Measurements from ENCODE around the gene HK2.
"Not testable (repeated sequence)": the region's sequence is repeated elsewhere in the genome, so short reads cannot be mapped to it uniquely, and the experiment has no call there.

HK2 gene

DNA sequence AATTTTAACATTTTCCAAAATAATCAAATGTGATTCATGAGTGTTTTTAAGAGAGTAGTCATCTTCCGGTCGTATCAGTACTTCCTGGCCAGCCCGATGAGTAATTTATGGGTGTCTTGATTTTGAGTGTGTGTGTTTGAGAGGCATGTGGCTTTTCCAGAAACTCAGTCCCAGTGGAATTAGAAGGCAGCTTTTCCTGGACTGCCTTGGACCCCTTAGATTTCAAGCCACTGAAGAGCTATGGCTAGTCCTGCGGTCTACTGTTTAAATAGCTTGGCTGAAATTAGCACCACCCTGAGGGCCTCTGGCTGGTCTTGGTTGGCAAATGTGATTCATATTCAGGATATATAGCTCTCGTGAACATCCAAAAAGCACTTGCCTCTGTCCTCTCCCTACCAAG, 59.4 kb downstream of the HK2 start:
- H3K36me3 ChIP-seq, result peaks cover 7 to 32% (median 26%) of the 10 kb centered on the region in 3 donors
- H3K4me1 ChIP-seq, result peaks cover 0 to 31% (median 9%) of the 10 kb centered on the region in 4 donors
- H3K27ac ChIP-seq, result peak overlapping the region; percentile 39 to 65
- H3K4me3 ChIP-seq, result no peak overlapping the region
- no peak for TF ChIP-seq CTCF (IDR thresholded peaks at IDR 0.05)
- no peak for DNase-seq
- intact Hi-C loops (cut with DNase I; ENCODE audit: low total_unique reads), result no loop called here
- H3K27me3 ChIP-seq, result no peaks in the 10 kb centered on the region
- H3K9me3 ChIP-seq, result no peaks in the 10 kb centered on the region

- Histone ChIP-seq H3K36me3 (peaks cover 4 to 21% (median 19%) of the 10 kb centered on the region in 3 donors), H3K4me3 (no peak overlapping the region), H3K4me1 (peaks cover 0 to 31% (median 9%) of the 10 kb centered on the region in 4 donors), H3K9me3 (no peaks in the 10 kb centered on the region), H3K27ac (peak overlapping the region; percentile 39 to 65), H3K27me3 (no peaks in the 10 kb centered on the region)
- DNase-seq, result no peak
- TF ChIP-seq CTCF (IDR thresholded peaks at IDR 0.05), result no peak
- intact Hi-C loops (cut with DNase I; ENCODE audit: low total_unique reads), result no loop called here
Observed at GRCh38 chr2:74894272-74894981, 60.5 kb downstream of the HK2 start.

GRCh38 chr2:74895001-74895400, 61.1 kb downstream of the HK2 start:
- Histone ChIP-seq H3K4me1 (peaks cover 0 to 31% (median 9%) of the 10 kb centered on the region in 4 donors), H3K27me3 (no peaks in the 10 kb centered on the region)
- no peak for DNase-seq

GRCh38 chr2:74896232-74896631, 62.3 kb downstream of the HK2 start:
- H3K4me3 ChIP-seq, result no peak overlapping the region
- peaks cover 0 to 31% (median 9%) of the 10 kb centered on the region in 4 donors for H3K4me1 ChIP-seq
- H3K36me3 ChIP-seq, result peaks cover 0 to 3% (median under 1%) of the 10 kb centered on the region in 3 donors
- TF ChIP-seq CTCF (IDR thresholded peaks at IDR 0.05), result no peak
- intact Hi-C loops (cut with DNase I; ENCODE audit: low total_unique reads), result no loop called here
- no peaks in the 10 kb centered on the region for H3K9me3 ChIP-seq
- DNase-seq, result no peak
- no peaks in the 10 kb centered on the region for H3K27me3 ChIP-seq
- no peak overlapping the region for H3K27ac ChIP-seq

More at GRCh38 chr2:74895001-74895400, 61.1 kb downstream of the HK2 start:
- TF ChIP-seq CTCF (IDR thresholded peaks at IDR 0.05), result no peak
- H3K9me3 ChIP-seq, result no peaks in the 10 kb centered on the region
- intact Hi-C loops (cut with DNase I; ENCODE audit: low total_unique reads), result no loop called here
- H3K27ac ChIP-seq, result peak overlapping the region; percentile 10 to 39
- no peak overlapping the region for H3K4me3 ChIP-seq
- H3K36me3 ChIP-seq, result peaks cover 0 to 15% (median 13%) of the 10 kb centered on the region in 3 donors

DNA sequence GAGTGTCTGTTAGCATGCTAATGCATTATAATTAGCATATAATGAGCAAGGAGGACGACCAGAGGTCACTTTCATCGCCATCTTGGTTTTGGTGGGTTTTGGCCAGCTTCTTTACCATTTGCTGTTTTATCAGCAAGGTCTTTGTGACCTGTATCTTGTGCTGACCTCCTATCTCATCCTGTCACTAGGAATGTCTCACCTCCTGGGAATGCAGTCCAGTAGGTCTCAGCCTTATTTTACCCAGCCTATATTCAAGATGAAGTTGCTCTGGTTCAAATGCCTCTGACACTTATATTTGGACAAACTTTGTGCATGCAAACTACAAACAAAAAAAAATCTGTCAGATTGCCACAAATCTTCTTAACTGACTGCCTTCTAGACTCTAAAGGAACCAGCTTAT, 66.3 kb downstream of the HK2 start:
- intact Hi-C loops (cut with DNase I; ENCODE audit: low total_unique reads); H3K27ac ChIP-seq; H3K27me3 ChIP-seq; H3K36me3 ChIP-seq; H3K4me3 ChIP-seq; DNase-seq; H3K4me1 ChIP-seq; H3K9me3 ChIP-seq: not testable (repeated sequence)

- no peaks in the 10 kb centered on the region for H3K4me1 ChIP-seq
- H3K9me3 ChIP-seq, result no peaks in the 10 kb centered on the region
- intact Hi-C loops (cut with DNase I; ENCODE audit: low total_unique reads), result no loop called here
- H3K4me3 ChIP-seq, result no peak overlapping the region
- H3K27me3 ChIP-seq, result no peaks in the 10 kb centered on the region
- H3K27ac ChIP-seq, result no peak overlapping the region
- no peak for DNase-seq
- TF ChIP-seq CTCF (IDR thresholded peaks at IDR 0.05), result no peak
- H3K36me3 ChIP-seq, result no peaks in the 10 kb centered on the region
Observed at GRCh38 chr2:74902281-74902860, 68.4 kb downstream of the HK2 start.

All from tibial artery (tissue), 4 donors.